Measurements from ENCODE around the gene EIF2B4. TPM values are rescaled to one million over a fixed set of nuclear protein-coding genes. Genes with fewer than 3 reads are reported as not detected.
A peak's percentile ranks its signal among the peaks of the same experiment; 100 is the strongest.
"Not testable (repeated sequence)": the region's sequence is repeated elsewhere in the genome, so short reads cannot be mapped to it uniquely, and the experiment has no call there.

EIF2B4 gene
- total RNA-seq, 1 experiment from 2014 or later: 42.1 TPM

DNA sequence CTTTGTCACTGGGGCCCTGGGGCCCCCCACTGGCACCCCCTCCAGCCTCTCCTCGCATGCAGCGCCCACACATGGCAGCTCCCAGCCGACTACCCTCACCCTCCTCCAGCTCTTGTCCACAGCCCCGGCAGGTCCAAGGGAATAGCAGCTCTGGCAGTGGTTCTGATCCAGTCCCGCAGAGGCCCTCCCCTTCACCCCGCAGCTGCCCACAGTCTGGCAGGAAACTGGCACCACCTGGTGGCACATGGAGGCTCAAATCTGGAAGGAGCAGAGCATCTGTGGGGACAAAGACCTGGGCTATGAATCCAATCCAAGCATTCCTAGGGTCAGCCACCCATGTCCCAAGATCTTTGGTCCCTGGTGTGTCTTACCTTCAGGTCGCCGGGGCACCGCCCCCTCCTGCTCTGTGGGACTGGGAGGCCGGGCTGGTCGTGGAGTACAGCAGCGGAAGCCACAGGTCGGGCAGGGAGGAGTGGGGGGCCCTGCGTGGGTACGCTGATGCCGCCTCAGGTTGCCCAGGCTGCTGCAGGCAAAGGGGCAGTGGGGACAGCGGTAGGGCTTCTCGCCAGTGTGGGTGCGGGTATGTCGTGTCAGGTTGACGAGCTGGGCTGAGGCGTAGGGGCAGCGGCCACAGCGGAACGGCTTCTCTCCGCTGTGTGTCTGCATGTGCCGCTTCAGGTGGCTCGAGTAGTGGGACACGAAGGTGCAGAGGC lies 8.1 kb upstream of the EIF2B4 start:
- DNase-seq (ENCODE audit: low read depth): no peak

DNA sequence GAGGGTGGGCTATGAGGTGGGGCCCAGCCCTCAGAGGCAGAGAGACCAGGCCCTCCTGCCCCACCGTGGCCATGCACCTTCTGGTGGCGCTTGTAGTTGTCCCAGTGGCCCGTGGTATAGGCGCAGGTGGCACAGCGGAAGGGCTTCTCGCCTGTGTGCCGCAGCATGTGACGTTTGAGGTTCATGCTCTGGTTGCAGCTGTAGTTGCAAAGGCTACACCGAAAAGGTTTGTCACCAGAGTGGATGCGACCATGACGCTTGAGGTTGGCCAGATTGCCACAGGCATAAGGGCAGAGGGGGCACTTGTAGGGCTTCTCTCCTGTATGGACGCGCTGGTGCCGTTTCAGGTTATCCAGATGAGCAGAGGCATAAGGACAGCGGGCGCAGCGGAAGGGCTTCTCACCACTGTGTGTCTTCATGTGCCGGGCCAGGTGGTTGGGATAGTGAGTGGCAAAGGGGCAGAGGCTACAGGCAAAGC lies 7.5 kb upstream of the EIF2B4 start:
- DNase-seq (ENCODE audit: low read depth): no peak

DNA sequence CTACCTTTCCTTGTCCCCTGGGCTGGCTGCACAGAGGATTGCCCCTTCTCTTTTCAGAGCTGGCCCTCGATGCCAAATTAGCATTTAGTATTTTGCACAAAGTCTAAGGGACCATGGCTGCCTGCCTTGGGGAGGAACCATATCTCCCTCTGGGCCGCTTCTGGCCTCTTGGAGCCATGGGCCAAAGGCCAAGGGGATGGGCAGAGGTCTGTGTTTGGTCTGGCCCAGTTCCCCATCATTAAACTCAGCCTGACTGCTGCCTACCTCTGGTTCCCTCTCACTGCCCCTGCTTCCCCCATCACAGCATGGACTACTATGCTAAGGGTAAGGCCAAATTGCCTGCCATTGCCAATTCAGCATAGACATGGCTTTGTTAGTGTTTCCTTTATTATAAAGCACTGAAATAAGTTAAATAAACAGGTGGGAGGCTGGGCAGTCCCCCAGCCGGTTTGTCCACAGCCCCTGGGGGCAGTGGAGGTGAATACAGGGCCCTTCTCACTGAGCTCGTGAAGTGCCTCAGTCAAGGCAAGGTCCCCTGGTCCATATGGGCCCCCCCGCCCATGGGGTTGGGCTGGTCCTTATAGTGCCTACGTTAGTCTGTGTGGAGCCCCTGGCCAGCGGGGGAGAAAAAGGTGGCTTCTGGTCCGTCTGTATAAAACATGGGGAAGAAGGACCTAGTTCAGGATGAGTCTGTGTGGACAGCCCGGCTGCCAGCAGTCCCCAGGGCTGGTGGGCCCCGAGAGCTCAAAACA lies 6.9 kb upstream of the EIF2B4 start:
- DNase-seq (ENCODE audit: low read depth): no peak

DNA sequence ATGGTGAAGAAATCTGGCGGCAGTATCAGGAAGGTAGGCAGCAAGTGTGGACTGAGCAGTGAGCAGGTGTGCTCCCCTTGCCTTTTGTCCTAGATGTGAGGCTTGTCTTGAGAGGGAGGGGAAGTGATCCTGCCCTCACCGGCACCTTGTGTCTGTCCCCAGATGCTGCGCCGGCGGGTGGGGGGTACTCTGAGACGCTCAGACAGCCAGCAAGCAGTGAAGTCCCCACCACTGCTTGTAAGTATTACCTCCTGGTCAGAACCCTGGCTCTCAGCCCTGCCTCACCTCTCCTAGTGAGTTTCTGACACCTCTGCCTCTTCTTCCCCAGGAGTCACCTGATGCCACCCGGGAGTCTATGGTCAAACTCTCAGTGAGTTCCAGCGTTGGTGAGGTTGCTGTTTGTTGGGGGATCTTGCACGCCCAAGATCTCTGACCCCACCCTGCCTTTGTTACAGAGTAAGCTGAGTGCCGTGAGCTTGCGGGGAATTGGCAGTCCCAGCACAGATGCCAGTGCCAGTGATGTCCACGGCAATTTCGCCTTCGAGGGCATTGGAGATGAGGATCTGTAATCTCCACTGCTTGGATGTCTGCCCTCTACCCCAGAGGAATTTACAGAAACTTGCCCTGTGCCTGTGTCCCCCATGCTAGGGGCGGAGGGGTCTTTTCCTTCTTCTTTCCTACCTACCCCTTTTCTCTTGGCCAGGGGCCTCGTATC lies 6.2 kb upstream of the EIF2B4 start:
- no peak for DNase-seq (ENCODE audit: low read depth)

DNA sequence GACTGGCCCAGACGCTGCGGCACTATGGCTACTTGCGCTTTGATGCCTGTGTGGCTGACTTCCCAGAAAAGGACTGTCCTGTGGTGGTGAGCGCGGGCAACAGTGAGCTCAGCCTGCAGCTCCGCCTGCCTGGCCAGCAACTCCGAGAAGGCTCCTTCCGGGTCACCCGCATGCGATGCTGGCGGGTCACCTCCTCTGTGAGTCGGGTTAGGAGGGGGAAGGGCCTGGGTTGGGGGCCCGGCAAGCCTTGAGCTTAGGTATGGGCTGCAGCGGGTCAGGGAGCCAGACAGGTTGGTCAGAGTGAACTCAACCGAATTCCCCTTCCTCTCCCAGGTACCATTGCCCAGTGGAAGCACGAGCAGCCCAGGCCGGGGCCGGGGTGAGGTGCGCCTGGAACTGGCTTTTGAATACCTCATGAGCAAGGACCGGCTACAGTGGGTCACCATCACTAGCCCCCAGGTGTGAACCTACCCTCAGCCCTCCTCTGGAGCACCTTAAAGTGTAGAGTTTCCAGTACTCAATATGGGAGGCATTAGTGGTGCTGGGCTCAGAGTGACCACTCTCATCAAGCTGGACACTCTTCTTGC lies 5.5 kb upstream of the EIF2B4 start:
- DNase-seq (ENCODE audit: low read depth): no peak

DNA sequence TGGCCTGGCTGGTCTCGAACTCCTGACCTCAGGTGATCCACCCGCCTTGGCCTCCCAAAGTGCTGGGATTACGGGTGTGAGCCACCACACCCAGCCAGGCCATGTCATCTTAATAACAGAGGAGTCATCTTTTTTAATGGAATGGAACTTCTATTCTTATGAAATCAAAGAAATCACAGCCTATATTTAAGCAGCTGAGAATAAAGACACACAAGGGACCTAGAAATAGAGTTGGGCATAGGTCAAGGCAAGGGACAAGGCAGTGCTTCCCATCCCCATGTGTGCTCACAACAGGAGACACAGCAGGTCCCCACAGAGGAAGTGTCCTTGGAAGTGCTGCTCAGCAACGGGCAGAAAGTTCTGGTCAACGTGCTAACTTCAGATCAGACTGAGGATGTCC lies 3.4 kb upstream of the EIF2B4 start:
- DNase-seq (ENCODE audit: low read depth): no peak

DNA sequence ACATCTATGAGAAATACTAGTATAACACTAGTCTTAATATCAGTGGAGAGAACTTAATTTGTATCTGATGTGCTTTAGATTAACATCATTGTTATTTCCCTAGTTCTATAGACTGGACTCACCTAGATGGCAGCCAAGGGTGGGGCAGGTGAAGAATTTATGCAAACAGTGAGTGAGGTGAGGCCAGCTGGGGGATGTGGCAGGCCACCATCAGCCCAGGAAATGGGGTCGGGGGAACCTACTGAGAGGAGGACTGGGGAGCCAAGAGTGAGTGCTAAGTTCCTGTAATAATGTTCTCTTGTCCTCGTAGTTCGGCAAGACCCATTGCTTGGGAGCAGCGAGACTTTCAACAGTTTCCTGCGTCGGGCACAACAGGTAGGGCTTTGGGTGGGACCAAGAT lies 2.8 kb upstream of the EIF2B4 start:
- no peak for DNase-seq (ENCODE audit: low read depth)

DNA sequence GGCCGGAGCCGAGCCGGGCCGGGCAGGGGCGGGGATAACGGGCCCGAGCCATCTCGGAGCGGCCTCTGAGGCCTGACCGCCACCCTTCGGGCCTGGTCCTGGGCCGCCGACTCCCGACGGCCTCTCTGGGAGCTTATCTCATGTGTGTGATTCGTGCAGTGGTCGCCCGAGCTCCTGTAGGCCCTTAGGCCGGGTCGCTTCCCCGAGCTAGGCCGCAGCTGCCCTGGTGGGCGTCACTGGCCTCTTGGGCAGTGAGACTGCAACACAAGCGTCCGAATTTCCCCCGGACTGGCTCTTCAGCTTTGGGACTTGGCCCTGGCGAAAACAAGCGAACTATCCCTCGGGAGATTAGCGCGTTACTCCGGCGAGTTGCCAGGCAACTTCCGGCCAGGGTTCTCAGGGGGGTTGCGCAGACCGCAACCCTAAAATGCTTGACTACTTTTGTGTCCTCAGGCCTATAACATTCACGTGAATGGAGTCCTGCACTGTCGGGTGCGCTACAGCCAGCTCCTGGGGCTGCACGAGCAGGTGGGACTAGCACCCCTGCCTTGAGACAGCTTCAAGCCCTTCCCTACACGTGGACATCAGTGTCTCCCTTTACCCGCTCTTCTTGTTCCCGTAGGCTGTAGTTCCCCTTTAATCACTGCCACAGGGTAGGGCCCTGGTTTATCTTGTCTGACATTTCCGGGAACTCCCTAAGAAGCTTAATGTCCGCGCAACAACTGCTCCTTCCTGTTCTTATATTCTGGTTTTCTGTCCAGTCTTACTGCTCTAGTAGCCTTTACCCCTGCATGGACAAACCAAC lies 880 bp upstream of the EIF2B4 start:
- peak; percentile 39 for DNase-seq (ENCODE audit: low read depth)

DNA sequence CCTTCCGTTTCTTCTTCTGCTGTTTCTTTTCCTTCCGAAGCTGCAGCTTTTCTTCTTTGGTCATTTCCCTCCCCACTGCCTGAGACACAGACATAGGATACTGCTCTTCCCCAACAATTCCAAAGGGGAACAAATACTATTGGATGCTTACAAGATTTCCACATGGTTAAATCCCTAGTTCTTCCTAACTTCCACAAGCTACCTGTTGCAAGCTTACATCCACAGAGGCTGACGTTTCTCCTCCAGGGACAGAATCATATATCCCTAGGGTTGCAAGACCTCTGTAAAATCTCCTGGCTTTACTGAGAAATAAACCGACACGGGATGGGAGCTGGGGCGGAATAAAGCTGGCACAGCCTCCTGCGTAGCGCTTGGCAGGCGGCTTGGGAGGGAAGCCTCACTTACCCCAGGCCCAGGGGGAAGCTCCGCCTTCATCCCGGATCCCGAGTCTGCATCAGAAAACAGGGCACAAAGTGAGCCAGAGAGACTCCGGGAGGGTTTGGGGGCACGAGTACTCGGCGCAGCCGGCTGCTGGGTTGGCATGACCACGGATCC lies 590 bp downstream of the EIF2B4 start:
- DNase-seq (ENCODE audit: low read depth): no peak

DNA sequence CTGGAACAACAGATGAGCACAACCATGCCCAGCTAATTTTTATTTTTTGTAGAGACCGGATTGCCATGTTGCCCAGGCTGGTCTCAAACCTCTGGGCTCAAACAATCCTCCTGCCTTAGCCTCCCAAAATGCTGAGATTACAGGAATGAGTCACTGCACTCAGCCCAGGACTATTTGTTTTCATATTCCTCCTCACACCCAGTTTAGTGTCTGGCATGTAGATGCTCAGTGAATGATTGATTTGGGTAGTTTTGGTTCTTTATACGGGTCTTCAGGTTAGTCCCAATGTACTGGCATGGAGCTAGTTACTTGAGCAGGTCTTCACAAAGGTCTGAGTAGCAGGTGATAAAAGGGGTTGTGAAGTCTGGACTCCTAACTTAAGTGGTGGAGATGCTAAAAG lies 6.2 kb downstream of the EIF2B4 start:
- no peak for DNase-seq (ENCODE audit: low read depth)

DNA sequence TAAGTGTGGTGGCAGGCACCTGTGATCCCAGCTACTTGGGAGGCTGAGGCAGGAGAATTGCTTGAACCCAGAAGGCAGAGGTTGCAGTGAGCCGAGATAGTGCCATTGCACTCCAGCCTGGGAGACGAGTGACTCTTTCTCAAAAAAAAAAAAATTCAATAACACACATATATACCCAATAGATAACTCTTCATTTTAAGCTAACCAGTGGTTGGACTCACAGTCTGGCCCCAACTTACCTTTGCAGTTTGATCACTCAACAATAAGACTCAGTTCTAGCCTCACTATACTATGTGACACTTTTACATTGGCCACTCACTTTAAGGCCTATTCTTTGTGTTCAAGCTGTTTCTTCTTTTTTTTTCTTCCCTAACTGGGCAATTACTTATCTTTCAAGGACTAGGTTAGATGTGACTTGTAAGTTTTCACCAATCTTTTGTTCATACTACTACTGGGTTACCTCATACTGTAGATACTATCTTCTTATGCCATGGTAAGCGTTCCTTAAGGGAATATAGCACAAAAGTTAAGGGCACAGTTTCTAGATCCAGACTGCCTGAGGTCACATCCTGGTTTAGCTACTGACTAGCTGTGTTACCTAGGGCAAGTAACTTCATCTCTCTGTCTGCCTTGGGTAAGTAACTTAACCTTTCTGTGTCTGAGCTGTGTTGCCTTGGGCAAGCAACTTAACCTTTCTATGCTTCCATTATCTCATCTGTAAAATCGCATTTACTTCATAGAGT lies 7.3 kb downstream of the EIF2B4 start:
- DNase-seq (ENCODE audit: low read depth): no peak

DNA sequence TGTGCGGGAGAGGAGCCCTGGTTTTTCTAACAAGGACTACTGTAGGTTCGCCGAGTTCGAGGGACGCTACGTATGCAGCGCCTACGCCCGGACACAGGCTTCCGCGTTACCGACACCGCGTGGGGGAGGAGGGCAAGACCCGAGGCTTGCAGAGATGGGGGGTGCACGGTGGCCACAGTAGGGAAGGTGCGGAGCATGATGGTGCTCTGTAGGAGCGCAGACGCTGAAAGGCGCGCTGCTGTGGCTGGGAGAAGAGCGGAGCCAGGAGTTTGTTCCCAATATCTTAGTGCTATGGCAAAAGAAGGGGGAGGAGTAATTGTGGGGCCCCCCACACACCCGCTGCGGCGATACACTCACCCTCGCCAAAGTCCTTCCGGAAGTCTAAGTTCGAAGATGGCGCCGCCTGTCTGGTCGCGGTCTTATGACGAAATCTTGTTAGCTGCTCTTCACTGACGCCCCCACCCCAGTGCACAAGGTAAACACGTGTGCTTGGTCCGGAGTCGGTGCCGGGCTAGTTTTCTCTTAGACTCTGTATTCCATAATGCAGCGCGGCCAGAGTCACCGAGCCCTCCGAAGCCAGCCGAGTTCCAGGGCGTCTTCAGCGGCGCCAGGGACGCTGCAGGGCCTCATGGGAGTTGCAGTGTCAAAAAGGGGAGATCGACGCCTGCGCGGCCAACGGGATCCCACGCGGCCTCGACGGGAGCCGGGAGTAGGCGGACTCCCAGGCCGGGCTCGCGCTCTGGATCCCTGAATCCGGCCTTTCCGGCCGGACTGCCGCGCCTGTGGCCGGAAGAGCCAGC lies 13.6 kb downstream of the EIF2B4 start, which contains the start of gene GTF3C2:
Gene GTF3C2 (minus strand): TSS at position 383 of the 800 bp plus-strand sequence. CDS start 13,210 bp downstream, outside the sequence.
- peak; percentile 98 for DNase-seq (ENCODE audit: low read depth)

DNA sequence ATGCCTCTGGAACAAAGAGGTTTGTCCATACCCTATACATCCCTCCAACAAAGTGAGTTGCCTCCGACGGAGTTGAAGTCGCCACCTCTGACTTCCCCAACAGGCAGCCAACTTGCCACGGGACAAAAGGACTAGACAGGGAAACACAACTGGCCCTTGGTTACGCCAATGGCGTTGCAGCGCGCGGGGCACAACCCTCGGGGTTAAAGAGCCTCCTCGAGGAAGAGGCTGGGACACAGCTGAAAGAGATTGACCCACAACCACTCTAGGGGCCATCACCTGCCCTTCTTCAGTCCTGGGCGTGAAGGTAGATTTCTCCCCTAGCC lies 14.1 kb downstream of the EIF2B4 start:
- DNase-seq (ENCODE audit: low read depth): peak; percentile 60

DNA sequence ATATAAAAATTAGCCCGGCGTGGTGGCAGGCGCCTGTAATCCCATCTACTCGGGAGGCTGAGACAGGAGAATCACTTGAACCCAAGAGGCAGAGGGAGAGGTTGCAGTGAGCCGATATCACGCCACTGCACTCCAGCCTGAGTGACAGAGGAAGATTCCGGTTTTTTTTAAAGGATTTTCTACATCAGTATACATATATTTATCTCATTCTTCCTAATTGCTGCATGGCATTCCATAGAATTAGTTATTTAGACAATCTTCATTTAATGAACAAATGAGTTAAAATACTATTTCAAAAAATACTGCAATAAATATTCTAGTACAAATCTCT lies 15.6 kb downstream of the EIF2B4 start:
- DNase-seq (ENCODE audit: low read depth): no peak

DNA sequence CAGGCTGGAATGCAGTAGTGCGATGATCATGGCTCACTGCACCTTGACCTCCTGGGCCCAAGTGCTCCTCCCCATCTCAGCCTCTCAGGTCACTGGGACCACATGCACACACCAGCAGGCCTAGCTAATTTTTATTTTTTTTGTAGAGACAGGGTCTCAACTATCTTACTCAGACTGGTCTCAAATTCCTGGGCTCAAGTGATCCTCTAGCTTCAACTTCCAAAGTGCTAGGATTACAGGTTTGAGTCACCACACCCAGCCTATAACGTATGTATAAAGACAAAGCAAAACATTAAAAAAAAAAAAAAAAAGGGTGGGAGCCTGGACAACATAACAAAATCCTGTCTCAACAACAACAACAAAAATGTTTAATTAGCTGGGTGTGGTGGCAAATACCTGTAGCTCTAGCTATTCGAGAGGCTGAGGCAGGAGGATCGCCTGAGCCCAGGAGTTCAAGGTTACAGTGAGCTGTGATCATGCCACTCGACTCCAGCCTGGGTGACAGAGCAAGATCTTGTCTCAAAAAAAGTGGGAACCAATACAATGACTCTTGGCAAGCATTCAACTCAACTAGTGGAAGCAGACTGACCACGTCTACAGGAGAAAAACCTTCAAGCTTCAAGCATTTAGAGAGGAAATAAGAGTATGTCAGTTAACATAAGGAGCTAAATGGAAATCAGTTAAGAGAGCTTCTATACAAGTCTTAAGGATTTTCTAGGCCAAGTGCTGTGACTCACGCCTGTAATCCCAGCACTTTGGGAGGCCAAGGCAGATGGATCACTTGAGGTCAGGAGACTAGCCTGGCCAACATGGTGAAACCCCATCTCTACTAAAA lies 16.2 kb downstream of the EIF2B4 start:
- no peak for DNase-seq (ENCODE audit: low read depth)

DNA sequence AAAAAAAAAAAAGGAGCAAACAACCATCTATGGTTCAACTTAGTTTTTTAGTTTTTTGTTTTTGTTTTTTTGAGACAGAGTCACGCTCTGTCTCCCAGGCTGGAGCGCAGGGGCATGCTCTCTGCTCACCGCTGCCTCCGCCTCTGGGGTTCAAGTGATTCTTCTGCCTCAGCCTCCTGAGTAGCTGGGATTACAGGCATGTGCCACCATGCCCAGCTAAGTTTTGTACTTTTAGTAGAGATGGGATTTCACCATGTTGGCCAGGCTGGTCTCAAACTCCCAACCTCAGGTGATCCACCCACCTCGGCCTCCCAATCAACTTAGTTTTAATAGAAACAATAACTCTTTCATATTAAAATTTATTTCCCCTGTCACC lies 16.8 kb downstream of the EIF2B4 start:
- not testable (repeated sequence) for DNase-seq (ENCODE audit: low read depth)

DNA sequence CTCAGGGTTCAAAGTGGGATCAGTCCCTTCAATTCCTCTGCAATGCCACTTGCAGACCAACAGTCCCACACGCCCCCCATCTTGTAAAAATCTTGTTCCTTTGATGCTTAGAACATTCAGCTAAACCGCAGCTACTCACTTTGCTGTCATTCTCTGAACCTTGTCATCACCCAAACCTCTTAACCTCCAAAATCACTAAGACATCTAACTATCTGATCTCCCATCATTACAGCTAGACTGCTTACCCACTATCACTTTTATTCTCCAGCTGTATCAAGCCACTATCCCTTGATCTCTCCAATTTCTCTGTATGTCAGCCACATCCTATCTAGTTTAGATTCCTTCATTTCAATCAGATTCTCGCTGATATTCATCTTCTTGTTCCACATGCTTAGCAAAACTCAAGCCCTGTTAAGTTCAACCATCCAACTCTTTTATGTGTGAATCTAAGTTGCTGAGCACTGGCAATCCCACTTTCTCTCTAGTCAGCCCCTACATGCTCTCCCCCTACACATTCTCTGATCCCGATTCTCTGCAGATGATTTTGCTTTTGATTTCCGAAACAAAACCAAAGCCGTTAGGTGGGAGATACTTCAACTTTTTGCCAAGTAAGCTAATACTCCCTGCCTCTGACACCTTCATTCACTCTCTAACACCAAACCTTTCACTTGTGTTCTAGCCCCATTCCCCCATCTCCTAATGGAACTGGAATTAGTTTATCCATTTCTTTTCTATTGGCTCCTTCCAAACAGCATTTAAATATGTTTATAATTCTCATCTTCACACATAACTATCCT lies 18.1 kb downstream of the EIF2B4 start:
- DNase-seq (ENCODE audit: low read depth): no peak
